ENCODE data around the gene VTI1A. TPM values are rescaled to one million over a fixed set of nuclear protein-coding genes. Genes with fewer than 3 reads are reported as not detected.
A peak's percentile ranks its signal among the peaks of the same experiment; 100 is the strongest.

The VTI1A gene
- total and polyA plus RNA-seq, 2 of the 13 experiments (the other 11 are each of a cell fraction or from before 2014, with no cell fraction given): 11.7 to 32.7 TPM

- no peak for TF ChIP-seq ZNF614 (CRISPR knock-in tag; IDR thresholded peaks at IDR 0.05; ENCODE audit: borderline replicate concordance)
- TF ChIP-seq ZNF180 (CRISPR knock-in tag; IDR thresholded peaks at IDR 0.05; ENCODE audit: borderline replicate concordance, low read depth): no peak
- TF ChIP-seq, protein P1, sequence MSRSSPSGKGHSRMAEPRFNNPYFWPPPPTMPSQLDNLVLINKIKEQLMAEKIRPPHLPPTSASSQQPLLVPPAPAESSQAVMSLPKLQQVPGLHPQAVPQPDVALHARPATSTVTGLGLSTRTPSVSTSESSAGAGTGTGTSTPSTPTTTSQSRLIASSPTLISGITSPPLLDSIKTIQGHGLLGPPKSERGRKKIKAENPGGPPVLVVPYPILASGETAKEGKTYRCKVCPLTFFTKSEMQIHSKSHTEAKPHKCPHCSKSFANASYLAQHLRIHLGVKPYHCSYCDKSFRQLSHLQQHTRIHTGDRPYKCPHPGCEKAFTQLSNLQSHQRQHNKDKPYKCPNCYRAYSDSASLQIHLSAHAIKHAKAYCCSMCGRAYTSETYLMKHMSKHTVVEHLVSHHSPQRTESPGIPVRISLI (CRISPR knock-in tag; IDR thresholded peaks at IDR 0.05; ENCODE audit: borderline replicate concordance): peak; percentile 68; the same call in 1 of the 2 replicates
- TF ChIP-seq SOX5 (CRISPR knock-in tag; IDR thresholded peaks at IDR 0.05; ENCODE audit: borderline replicate concordance): peak; percentile 66
- no peak for TF ChIP-seq BCL6 (CRISPR knock-in tag; IDR thresholded peaks at IDR 0.05)
- peak; percentile 24 for TF ChIP-seq XRCC5 (optimal IDR thresholded peaks at IDR 0.05; ENCODE audit: low read length)
- TF ChIP-seq RARA (CRISPR knock-in tag; IDR thresholded peaks at IDR 0.05): peak; percentile 65
- TF ChIP-seq, protein P2, sequence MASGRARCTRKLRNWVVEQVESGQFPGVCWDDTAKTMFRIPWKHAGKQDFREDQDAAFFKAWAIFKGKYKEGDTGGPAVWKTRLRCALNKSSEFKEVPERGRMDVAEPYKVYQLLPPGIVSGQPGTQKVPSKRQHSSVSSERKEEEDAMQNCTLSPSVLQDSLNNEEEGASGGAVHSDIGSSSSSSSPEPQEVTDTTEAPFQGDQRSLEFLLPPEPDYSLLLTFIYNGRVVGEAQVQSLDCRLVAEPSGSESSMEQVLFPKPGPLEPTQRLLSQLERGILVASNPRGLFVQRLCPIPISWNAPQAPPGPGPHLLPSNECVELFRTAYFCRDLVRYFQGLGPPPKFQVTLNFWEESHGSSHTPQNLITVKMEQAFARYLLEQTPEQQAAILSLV (CRISPR knock-in tag; IDR thresholded peaks at IDR 0.05; ENCODE audit: borderline replicate concordance): no peak
- no peak for TF ChIP-seq HNRNPLL (IDR thresholded peaks at IDR 0.05; ENCODE audit: low read depth, low read length, poor library complexity, severe bottlenecking)
- no peak for TF ChIP-seq ELF4 (CRISPR knock-in tag; IDR thresholded peaks at IDR 0.05; ENCODE audit: borderline replicate concordance)
- TF ChIP-seq FOSL2 (CRISPR knock-in tag; IDR thresholded peaks at IDR 0.05): peak; percentile 88
- 0 out of 2 replicates have a peak, but pooled peaks have one; percentile 22 for TF ChIP-seq CEBPG (CRISPR knock-in tag; IDR thresholded peaks at IDR 0.05)
- peak; percentile 27; the same call in 1 of the 2 replicates for TF ChIP-seq ZFX (CRISPR knock-in tag; IDR thresholded peaks at IDR 0.05; ENCODE audit: low read depth)
- no peak for TF ChIP-seq NONO (IDR thresholded peaks at IDR 0.05)
- TF ChIP-seq NONO (CRISPR knock-in tag; conservative IDR thresholded peaks at IDR 0.05): no peak
- peak; percentile 41; the same call in 1 of the 2 replicates for TF ChIP-seq PAXIP1 (CRISPR knock-in tag; conservative IDR thresholded peaks at IDR 0.05)
- no peak for TF ChIP-seq ZIK1 (CRISPR knock-in tag; IDR thresholded peaks at IDR 0.05; ENCODE audit: borderline replicate concordance, low read depth)
- TF ChIP-seq ZNF570 (CRISPR knock-in tag; IDR thresholded peaks at IDR 0.05; ENCODE audit: borderline replicate concordance): no peak
- TF ChIP-seq ZFP91 (CRISPR knock-in tag; IDR thresholded peaks at IDR 0.05; ENCODE audit: borderline replicate concordance): no peak
- no peak for TF ChIP-seq CTCF (CRISPR knock-in tag; IDR thresholded peaks at IDR 0.05)
These were observed 368.4 kb downstream of the VTI1A start (continued) for GRCh38 chr10:112815269-112816032.

Measured in HepG2 (cell line).